Activated gamma-delta T cell treated with Interleukin-2 at 50 U/mL for 16 hours (primary cell): ENCODE results near the gene CNTN3.

Experiments
- DNase-seq: peaks from one replicate; pipeline ENCODE4 v3.0.0-alpha.2; 2020

Gene CNTN3

DNA sequence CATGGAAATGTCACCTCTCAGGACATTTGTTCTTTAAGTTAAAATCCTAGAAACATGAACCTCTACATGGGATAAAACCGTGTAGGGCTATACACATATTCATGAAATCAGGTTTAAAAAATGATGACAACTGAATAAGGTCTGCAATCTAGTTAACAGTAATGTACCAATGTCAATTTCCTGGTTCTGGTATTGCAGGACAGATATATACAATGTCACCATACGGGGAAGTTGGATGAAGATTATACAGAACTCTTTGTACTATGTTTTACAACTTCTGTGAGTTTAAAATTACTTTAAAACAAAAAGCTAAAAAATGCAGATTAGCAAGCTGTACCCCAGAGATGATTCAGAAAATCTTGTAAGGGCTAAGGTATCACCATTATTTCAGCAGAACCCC, 6.7 kb downstream of the CNTN3 start:
- DNase-seq = no peak

DNA sequence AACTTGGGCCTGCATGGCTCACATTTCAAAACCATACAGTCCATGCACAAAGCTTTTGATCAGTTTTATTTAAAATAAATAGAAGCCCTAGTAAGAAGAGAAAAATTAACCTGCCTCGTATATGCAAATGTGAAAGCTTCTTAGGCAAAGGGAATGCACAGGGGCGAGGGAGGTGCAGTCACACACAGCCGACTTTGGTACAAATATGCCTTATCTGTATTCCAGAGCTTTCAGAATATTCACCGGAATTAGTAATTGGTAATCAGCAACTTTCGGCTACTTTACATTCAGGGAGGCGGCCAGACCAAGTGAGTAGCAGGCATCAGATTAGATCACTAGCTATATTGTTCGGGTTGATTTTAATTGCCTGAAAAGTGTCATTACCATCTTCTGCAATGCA, 7.5 kb downstream of the CNTN3 start:
- DNase-seq = no peak

GRCh38 chr3:74605437-74605836, 9.0 kb downstream of the CNTN3 start:
- no peak for DNase-seq

DNA sequence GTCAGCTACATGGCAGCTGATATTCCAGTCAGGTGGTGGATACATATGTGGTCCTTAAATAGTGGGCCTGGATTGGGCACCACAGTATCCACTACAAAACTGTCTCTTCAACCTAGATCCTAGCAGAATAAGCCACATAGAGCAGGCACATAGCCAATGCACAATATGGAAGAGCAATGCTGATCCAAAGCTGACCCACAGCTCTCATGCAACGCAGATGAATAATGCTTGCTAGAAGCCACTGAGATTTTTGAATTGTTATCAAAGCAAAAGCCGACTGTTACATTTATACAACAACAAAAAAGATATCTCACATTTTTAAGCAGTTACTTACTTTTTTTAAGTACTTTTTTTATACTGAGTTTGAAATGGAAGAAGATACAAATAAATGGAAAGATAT, 11.2 kb downstream of the CNTN3 start:
- DNase-seq = no peak

DNA sequence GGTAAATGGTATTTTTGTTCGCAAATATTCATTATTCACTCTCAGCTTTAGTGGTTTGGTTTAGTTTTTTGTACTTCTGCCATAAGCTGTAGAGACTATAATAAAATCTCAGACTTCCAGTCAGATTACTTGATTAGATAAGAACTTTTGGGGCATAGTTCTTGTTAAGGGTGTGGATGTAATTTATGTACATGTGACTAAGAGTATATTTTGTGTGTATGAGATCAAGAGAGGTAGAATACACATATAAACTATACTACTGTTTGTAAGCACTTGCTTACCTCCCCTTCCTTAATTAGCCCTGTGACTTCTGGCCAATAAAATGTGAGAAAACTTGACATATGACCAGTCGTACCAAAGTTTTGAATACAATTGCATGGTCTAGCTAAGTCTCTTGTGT, 12.0 kb downstream of the CNTN3 start:
- no peak for DNase-seq

- DNase-seq = no peak
Observed at GRCh38 chr3:74601793-74602192, 12.7 kb downstream of the CNTN3 start.

DNA sequence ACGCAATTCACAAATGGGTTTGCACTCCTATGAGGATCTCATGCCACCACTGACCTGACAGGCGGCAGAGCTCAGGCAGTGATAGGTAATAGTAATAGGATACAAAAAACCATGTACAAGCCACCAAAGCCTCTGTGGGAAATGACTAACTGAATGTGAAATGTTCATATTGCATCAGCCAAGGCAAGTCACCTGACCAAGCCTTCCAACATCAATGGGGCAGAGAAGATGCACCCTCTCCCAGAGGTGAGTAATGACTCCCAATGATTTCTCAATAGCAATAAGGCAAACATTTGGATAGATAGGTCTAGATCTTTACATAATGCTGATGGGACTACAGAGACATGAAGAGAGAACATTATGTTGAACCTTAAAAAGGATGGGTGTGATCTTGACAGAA, 14.9 kb downstream of the CNTN3 start:
- no peak for DNase-seq

DNA sequence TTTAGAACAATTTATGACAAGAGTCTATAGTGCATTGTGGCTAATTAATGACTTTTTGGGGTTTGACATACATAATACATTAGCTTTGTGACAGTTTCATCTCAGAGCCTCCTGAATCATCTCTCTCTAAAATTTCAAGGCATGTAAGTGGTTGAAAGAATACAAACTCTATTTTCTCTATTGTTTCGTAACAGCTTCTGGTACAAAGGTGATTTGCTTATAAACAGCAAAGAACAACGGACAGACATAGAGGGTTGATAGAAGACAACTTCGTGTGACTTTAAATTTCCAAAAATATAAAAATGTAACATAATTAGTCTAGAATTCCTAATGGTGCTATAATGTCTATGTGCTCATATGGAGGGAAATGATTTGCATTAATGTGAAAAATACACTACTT, 21.3 kb downstream of the CNTN3 start:
- no peak for DNase-seq

GRCh38 chr3:74592359-74592758, 22.1 kb downstream of the CNTN3 start:
- DNase-seq = no peak

- no peak for DNase-seq
Observed at GRCh38 chr3:74591946-74592345, 22.5 kb downstream of the CNTN3 start.

DNA sequence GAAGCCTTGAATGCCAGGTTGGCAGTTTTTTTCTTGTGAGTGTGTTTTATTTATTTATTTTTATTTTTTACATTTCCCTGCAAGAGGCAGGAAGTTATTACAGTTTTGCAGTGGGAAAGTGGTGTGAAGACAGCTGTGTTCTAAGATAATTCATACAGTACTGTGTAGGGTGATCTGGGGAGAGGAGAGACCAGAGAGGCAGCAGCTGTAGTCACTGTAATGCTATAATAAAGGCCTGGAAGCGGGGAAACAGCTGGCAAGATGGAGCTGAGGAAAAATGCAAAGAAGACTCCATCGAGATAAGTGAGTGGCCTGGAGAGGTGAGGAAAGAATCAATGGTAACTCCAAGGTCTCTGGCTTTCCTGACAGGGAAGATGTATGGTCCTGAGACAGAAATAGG, 23.1 kb downstream of the CNTN3 start:
- DNase-seq = no peak

DNA sequence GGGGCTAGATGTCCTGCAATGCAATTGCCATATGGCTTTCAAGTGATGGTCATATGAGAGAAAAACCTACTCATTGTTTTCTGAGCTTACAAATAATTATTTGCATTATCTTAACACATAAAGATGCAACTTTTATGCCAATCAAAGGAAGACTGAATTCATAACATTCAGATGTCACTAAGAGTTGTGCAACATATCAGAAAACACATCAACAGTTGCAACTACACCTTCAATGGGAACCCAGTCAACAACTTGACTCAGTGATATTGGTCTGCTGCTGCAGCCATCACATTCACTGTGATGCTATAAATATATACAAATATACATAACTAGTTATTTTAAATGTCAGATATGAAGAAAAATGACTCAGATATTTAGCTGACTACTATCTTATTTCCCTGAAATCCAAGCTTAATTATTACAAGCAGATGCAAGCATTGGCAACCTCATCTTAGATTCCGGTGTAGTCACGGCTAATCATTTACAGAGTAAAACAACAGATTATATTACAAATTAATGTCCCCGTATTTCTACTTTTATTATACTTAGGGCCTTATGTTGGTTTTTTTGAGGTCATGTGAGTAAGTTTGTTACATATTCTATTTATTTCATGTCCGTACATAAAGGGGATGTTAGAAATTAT, 23.7 kb downstream of the CNTN3 start:
- no peak for DNase-seq

DNA sequence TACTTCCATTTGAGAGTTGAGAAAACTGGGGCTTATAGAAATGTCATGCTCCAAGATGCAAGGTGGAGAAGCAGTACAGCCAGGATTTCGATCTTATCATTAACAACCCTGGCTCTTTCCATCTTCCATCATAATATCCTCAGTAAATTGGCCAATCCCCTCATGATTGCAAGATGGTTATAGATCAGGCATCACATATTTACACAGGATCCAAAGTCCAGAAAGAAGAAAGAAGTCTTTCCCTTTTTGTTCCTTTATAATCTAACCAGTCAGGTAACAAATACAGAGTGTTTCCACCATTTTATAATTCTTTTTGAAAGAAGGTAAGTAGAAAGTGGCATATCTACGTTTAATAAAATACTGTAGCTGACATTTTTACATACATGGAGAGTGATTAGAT, 29.7 kb downstream of the CNTN3 start:
- no peak for DNase-seq

GRCh38 chr3:74582982-74583381, 31.5 kb downstream of the CNTN3 start:
- DNase-seq = no peak

DNA sequence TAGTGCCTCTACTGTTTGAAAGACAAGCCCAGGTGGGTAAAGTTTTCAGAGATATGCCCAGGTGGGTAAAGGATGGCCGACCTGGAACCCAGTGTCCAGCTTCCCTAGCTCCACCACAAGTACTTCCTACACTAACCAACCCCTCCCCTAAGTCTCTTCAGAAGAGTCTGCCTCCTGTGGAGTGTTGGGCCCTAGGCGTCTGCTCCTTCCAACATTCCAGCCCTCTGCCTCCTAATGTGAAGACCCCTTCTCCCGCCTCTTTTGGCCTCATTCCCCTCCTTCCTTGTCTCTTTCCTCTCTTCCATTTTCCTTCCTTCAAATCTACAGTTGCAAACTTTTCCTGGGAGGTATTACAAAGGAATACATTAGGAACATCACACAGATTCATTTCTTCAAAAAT, 38.6 kb downstream of the CNTN3 start:
- no peak for DNase-seq

DNA sequence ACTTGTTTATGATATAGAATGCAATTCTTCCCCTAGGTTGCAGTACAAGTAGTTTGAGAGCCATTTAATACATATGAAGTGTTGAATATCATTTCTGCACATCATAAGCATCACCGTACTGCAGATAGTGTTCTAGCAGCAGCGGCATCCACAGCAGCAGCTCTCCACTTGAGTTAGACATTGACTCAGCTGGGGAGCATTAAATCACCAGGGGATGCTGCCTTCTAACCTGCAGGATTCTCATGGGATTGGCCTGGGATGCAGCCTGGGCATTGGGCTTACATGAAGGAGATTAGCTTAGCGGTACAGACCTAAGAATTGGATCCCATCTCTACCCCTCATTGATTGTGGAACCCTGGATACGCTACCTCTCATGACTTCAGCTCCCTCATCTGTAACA, 43.3 kb downstream of the CNTN3 start:
- no peak for DNase-seq
